K562 (cell line): Measurements from ENCODE around the gene SLC24A3.

Source experiments
- CTCF ChIP-seq, 3 experiments: IDR thresholded peaks in 2 of 3; conservative IDR thresholded peaks in 1 of 3; 2 replicates each; pipeline ENCODE4 v1.5.1; 2011 to 2012; ENCODE audit warnings: low read length in 3 of 3, mild to moderate bottlenecking in 3 of 3, control low read depth in 2 of 3, improper control_type of control experiment in 1 of 3, inconsistent platforms in 1 of 3, low read depth in 1 of 3, mixed read lengths in 1 of 3, moderate library complexity in 1 of 3; ENCODE audit not compliant: insufficient read depth in 2 of 3
- EZH2 ChIP-seq: IDR thresholded peaks from 2 replicates; pipeline ENCODE4 v1.6.1; 2012; ENCODE audit warnings: low read depth, mild to moderate bottlenecking, inconsistent platforms, low read length, borderline replicate concordance
- GTF2A2 ChIP-seq: IDR thresholded peaks from 2 replicates; pipeline ENCODE4 v1.6.1; 2016; ENCODE audit warnings: mild to moderate bottlenecking, missing genetic modification characterization, missing compliant biosample characterization
- MITF ChIP-seq: IDR thresholded peaks from 2 replicates; pipeline ENCODE4 v1.6.1; 2014; ENCODE audit warnings: antibody characterized with exemption
- POLR2AphosphoS5 ChIP-seq: IDR thresholded peaks from 2 replicates; pipeline ENCODE4 v1.6.1; 2011; ENCODE audit warnings: mild to moderate bottlenecking, low read depth, low read length, moderate library complexity; ENCODE audit not compliant: control insufficient read depth, insufficient read depth
- SMC3 ChIP-seq: conservative IDR thresholded peaks from 2 replicates; pipeline ENCODE4 v1.6.1; 2011; ENCODE audit warnings: low read depth, low read length, improper control_type of control experiment; ENCODE audit not compliant: insufficient read depth
- SP2 ChIP-seq: IDR thresholded peaks from 2 replicates; pipeline ENCODE4 v1.6.1; 2011; ENCODE audit warnings: mild to moderate bottlenecking, low read depth, low read length, moderate library complexity; ENCODE audit not compliant: poor library complexity, severe bottlenecking; ENCODE audit errors: extremely low read depth
- ZFP36 ChIP-seq: fragments of 150-350 bp; IDR thresholded peaks from 2 replicates; pipeline ENCODE4 v1.6.1; 2018; ENCODE audit warnings: low read length, low read depth; ENCODE audit not compliant: partially characterized antibody
- ZNF184 ChIP-seq: sonication (generic); formaldehyde crosslinking; IDR thresholded peaks from 2 replicates; pipeline ENCODE4 v1.5.0; 2020; ENCODE audit warnings: missing genetic modification reagents
- TF ChIP-seq, protein P1 (sequence below): fragments of 450-650 bp; IDR thresholded peaks from 2 replicates; pipeline ENCODE4 v1.6.1; 2016; ENCODE audit warnings: missing biosample characterization, missing genetic modification characterization
- TF ChIP-seq, protein P2 (sequence below): sonication (generic); formaldehyde crosslinking; IDR thresholded peaks from 2 replicates; pipeline ENCODE4 v1.8.1; 2023; ENCODE audit warnings: mild to moderate bottlenecking, missing genetic modification reagents
- TF ChIP-seq, protein P3 (sequence below): sonication (generic); formaldehyde crosslinking; IDR thresholded peaks from 2 replicates; pipeline ENCODE4 v1.5.0; 2020; ENCODE audit warnings: missing genetic modification reagents

- TF ChIP-seq MITF (no peak), CTCF (IDR thresholded peaks at IDR 0.05 in 2 of 3, conservative IDR thresholded peaks at IDR 0.05 in 1 of 3; ENCODE audit: insufficient read depth in 2 of 3, low read depth in 1 of 3, low read length in 3 of 3) (no peak), SP2 (no peak), POLR2AphosphoS5 (no peak), EZH2 (no peak), SMC3 (no peak), ZFP36 (no peak), GTF2A2 (no peak), ZNF184 (CRISPR knock-in tag) (no peak)
- TF ChIP-seq, protein P1, sequence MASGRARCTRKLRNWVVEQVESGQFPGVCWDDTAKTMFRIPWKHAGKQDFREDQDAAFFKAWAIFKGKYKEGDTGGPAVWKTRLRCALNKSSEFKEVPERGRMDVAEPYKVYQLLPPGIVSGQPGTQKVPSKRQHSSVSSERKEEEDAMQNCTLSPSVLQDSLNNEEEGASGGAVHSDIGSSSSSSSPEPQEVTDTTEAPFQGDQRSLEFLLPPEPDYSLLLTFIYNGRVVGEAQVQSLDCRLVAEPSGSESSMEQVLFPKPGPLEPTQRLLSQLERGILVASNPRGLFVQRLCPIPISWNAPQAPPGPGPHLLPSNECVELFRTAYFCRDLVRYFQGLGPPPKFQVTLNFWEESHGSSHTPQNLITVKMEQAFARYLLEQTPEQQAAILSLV, result no peak
- TF ChIP-seq, protein P2, sequence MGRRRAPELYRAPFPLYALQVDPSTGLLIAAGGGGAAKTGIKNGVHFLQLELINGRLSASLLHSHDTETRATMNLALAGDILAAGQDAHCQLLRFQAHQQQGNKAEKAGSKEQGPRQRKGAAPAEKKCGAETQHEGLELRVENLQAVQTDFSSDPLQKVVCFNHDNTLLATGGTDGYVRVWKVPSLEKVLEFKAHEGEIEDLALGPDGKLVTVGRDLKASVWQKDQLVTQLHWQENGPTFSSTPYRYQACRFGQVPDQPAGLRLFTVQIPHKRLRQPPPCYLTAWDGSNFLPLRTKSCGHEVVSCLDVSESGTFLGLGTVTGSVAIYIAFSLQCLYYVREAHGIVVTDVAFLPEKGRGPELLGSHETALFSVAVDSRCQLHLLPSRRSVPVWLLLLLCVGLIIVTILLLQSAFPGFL (CRISPR knock-in tag), result no peak
- TF ChIP-seq, protein P3, sequence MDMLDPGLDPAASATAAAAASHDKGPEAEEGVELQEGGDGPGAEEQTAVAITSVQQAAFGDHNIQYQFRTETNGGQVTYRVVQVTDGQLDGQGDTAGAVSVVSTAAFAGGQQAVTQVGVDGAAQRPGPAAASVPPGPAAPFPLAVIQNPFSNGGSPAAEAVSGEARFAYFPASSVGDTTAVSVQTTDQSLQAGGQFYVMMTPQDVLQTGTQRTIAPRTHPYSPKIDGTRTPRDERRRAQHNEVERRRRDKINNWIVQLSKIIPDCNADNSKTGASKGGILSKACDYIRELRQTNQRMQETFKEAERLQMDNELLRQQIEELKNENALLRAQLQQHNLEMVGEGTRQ (CRISPR knock-in tag), result no peak
These were observed 436.6 kb downstream of the SLC24A3 start for GRCh38 chr20:19649041-19649440.
